GM19452 (cell line): ENCODE measurements around the gene VAV1.
"Not testable (repeated sequence)": the region's sequence is repeated elsewhere in the genome, so short reads cannot be mapped to it uniquely, and the experiment has no call there.

ENCODE experiments used
- ATAC-seq: cut with Tn5 transposase; IDR thresholded peaks from one replicate; pipeline ENCODE4 v1.9.1; 2021; ENCODE audit not compliant: unreplicated experiment

Gene VAV1

GRCh38 chr19:6842871-6843607, 70.5 kb downstream of the VAV1 start:
- ATAC-seq = no peak

- ATAC-seq = no peak
Measured at GRCh38 chr19:6847828-6848200, 75.3 kb downstream of the VAV1 start.

GRCh38 chr19:6848986-6849385, 76.5 kb downstream of the VAV1 start:
- no peak for ATAC-seq

GRCh38 chr19:6849876-6850275, 77.4 kb downstream of the VAV1 start:
- no peak for ATAC-seq

- no peak for ATAC-seq
Measured at GRCh38 chr19:6851359-6851758, 78.9 kb downstream of the VAV1 start.

- no peak for ATAC-seq
Measured at GRCh38 chr19:6852001-6852400, 79.5 kb downstream of the VAV1 start.

GRCh38 chr19:6853868-6854267, 81.4 kb downstream of the VAV1 start:
- no peak for ATAC-seq

GRCh38 chr19:6854758-6855157, 82.2 kb downstream of the VAV1 start:
- no peak for ATAC-seq

GRCh38 chr19:6856749-6857372, 84.4 kb downstream of the VAV1 start:
- ATAC-seq = no peak

GRCh38 chr19:6861683-6862286, 89.3 kb downstream of the VAV1 start:
- no peak for ATAC-seq

GRCh38 chr19:6862673-6863078, 90.2 kb downstream of the VAV1 start:
- ATAC-seq = no peak

GRCh38 chr19:6864325-6864940, 91.9 kb downstream of the VAV1 start:
- ATAC-seq = no peak

GRCh38 chr19:6865849-6866248, 93.3 kb downstream of the VAV1 start:
- ATAC-seq = no peak

- no peak for ATAC-seq
Measured at GRCh38 chr19:6866741-6867151, 94.2 kb downstream of the VAV1 start.

- no peak for ATAC-seq
Measured at GRCh38 chr19:6868351-6868750, 95.8 kb downstream of the VAV1 start.

- ATAC-seq = not testable (repeated sequence)
Measured at GRCh38 chr19:6869151-6869882, 96.8 kb downstream of the VAV1 start.

GRCh38 chr19:6873708-6874431, 101.4 kb downstream of the VAV1 start:
- no peak for ATAC-seq

- ATAC-seq = no peak
Measured at GRCh38 chr19:6875218-6875617, 102.7 kb downstream of the VAV1 start.

GRCh38 chr19:6876748-6877147, 104.2 kb downstream of the VAV1 start:
- ATAC-seq = no peak

GRCh38 chr19:6877766-6878165, 105.3 kb downstream of the VAV1 start:
- no peak for ATAC-seq
